ENCODE results near the gene MAP3K5.

GRCh38 chr6:136514591-136514990 lies 277.7 kb downstream of the MAP3K5 start:
- TF ChIP-seq CTCF (IDR thresholded peaks at IDR 0.05) (no peak), POLR2AphosphoS5 (IDR thresholded peaks at IDR 0.05) (no peak), EP300 (IDR thresholded peaks at IDR 0.05; ENCODE audit: low read depth) (no peak), POLR2A (IDR thresholded peaks at IDR 0.05) (no peak)
